PC-9 (cell line): ENCODE measurements around the gene COL13A1.

Experiments used
- EZH2 ChIP-seq: fragments of 200-600 bp; sonication (generic); IDR thresholded peaks from 2 replicates; pipeline ENCODE4 v1.8.0; 2017; ENCODE audit warnings: antibody characterized with exemption, low read depth
- TF ChIP-seq, protein P1 (sequence below): fragments of 200-600 bp; sonication (generic); conservative IDR thresholded peaks from 2 replicates; pipeline ENCODE4 v1.6.1; 2017; ENCODE audit warnings: mixed run types, antibody characterized with exemption, mild to moderate bottlenecking, moderate library complexity

DNA sequence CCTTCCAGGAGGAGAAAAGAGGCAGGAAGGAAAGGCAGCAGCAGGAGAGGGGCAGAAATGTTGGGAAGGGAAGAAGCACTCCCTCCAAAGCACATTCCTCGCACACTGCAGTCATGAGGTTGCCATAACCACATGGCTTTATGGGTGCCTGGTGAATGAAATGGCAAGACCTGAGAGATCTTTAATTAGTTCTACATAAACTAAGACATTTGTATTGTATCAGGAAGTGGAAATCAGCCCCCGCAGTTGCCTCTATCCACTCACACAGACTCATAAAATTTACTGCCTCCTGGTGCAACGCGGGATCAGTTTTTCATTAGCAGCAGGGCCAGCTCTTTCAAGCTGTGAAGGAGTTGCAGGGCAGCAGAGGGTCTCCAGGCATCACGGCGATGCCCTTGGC lies 106.4 kb downstream of the COL13A1 start:
- TF ChIP-seq, protein P1, sequence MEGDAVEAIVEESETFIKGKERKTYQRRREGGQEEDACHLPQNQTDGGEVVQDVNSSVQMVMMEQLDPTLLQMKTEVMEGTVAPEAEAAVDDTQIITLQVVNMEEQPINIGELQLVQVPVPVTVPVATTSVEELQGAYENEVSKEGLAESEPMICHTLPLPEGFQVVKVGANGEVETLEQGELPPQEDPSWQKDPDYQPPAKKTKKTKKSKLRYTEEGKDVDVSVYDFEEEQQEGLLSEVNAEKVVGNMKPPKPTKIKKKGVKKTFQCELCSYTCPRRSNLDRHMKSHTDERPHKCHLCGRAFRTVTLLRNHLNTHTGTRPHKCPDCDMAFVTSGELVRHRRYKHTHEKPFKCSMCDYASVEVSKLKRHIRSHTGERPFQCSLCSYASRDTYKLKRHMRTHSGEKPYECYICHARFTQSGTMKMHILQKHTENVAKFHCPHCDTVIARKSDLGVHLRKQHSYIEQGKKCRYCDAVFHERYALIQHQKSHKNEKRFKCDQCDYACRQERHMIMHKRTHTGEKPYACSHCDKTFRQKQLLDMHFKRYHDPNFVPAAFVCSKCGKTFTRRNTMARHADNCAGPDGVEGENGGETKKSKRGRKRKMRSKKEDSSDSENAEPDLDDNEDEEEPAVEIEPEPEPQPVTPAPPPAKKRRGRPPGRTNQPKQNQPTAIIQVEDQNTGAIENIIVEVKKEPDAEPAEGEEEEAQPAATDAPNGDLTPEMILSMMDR, result no peak
- TF ChIP-seq EZH2, result no peak
